Caco-2 (cell line): Measurements from ENCODE around the gene RAB30. TPM values are rescaled to one million over a fixed set of nuclear protein-coding genes. Genes with fewer than 3 reads are reported as not detected.

Experiments used
- BruUV-seq: library from RNA; stranded (reverse); fragments of 400-500 nt; replicated peaks from 2 replicates; lab custom pipeline; 2021; lab: Mats Ljungman, UMichigan
- CTCF ChIA-PET: fragments of 300-600 bp; sonication (Branson Sonifier 250); formaldehyde crosslinking; loops from one replicate; lab custom pipeline; 2022; ENCODE audit warnings: antibody characterized with exemption; lab: Charles Lee
- POLR2A ChIA-PET: fragments of 300-600 bp; sonication (Branson Sonifier 250); formaldehyde crosslinking; loops from one replicate; lab custom pipeline; 2022; ENCODE audit warnings: antibody characterized with exemption; lab: Charles Lee
- DNase-seq, 2 experiments: peaks; one replicate each; pipeline versions ENCODE4 v3.0.0 to v3.0.0-alpha.2; 2020 to 2022
- H3K27me3 ChIP-seq: replicated peaks from 2 replicates; pipeline ENCODE4 v1.6.0; 2011; ENCODE audit warnings: low read length; ENCODE audit not compliant: control insufficient read depth, insufficient read depth
- H3K36me3 ChIP-seq: 2 replicates; pipeline ENCODE4 v1.5.1; 2011; ENCODE audit warnings: low read length; ENCODE audit not compliant: control insufficient read depth, insufficient read depth
- H3K4me1 ChIP-seq: fragments of 250-450 bp; sonication (Bioruptor Pico); 2 replicates; pipeline ENCODE4 v1.5.1; 2020; ENCODE audit warnings: mild to moderate bottlenecking
- H3K4me3 ChIP-seq: 2 replicates; pipeline ENCODE4 v1.5.1; 2011; ENCODE audit warnings: low read depth, mild to moderate bottlenecking, control low read depth, low read length
- H3K9me3 ChIP-seq: fragments of 250-450 bp; sonication (Bioruptor Pico); 2 replicates; pipeline ENCODE4 v1.5.1; 2020; ENCODE audit warnings: mild to moderate bottlenecking, moderate library complexity
- H3K27ac Mint-ChIP-seq: one replicate; pipeline ENCODE4 v1.8.0; 2022; ENCODE audit warnings: mixed read lengths; ENCODE audit not compliant: unreplicated experiment
- H3K27me3 Mint-ChIP-seq: one replicate; pipeline ENCODE4 v1.8.0; 2022; ENCODE audit warnings: mixed read lengths; ENCODE audit not compliant: insufficient read depth, unreplicated experiment
- H3K36me3 Mint-ChIP-seq: one replicate; pipeline ENCODE4 v1.8.0; 2022; ENCODE audit warnings: mild to moderate bottlenecking, mixed read lengths; ENCODE audit not compliant: insufficient read depth, unreplicated experiment
- H3K4me1 Mint-ChIP-seq: one replicate; pipeline ENCODE4 v1.8.0; 2022; ENCODE audit warnings: low read depth, mixed read lengths; ENCODE audit not compliant: unreplicated experiment
- H3K4me3 Mint-ChIP-seq: one replicate; pipeline ENCODE4 v1.8.0; 2022; ENCODE audit warnings: mild to moderate bottlenecking, moderate library complexity, mixed read lengths; ENCODE audit not compliant: unreplicated experiment
- H3K9me3 Mint-ChIP-seq: one replicate; pipeline ENCODE4 v1.8.0; 2022; ENCODE audit warnings: mixed read lengths; ENCODE audit not compliant: unreplicated experiment
- intact Hi-C: fragments of 100-400 bp; cut with micrococcal nuclease; formaldehyde crosslinking; loops from one replicate; pipeline ENCODE4 v1.10.0; 2022; ENCODE audit not compliant: unreplicated experiment
- total RNA-seq: library from RNA; stranded (reverse); gene quantifications from 2 replicates; pipeline ENCODE4 v1.2.3, GENCODE V29; 2022
- TF ChIP-seq, protein P1 (sequence below), 2 experiments: fragments of 200-600 bp in 1 of 2; IDR thresholded peaks; 1 replicate in 1 of 2; 2 replicates in 1 of 2; pipeline versions ENCODE4 v1.5.1 to v1.8.0; 2011 to 2022; ENCODE audit warnings: antibody characterized with exemption in 1 of 2, control low read depth in 1 of 2, inconsistent platforms in 1 of 2, low read depth in 1 of 2, low read length in 1 of 2, mild to moderate bottlenecking in 1 of 2, moderate library complexity in 1 of 2; ENCODE audit not compliant: insufficient read depth in 1 of 2, severe bottlenecking in 1 of 2, unreplicated experiment in 1 of 2

The RAB30 gene
- total RNA-seq, 1 experiment from 2014 or later: 13.5 TPM

DNA sequence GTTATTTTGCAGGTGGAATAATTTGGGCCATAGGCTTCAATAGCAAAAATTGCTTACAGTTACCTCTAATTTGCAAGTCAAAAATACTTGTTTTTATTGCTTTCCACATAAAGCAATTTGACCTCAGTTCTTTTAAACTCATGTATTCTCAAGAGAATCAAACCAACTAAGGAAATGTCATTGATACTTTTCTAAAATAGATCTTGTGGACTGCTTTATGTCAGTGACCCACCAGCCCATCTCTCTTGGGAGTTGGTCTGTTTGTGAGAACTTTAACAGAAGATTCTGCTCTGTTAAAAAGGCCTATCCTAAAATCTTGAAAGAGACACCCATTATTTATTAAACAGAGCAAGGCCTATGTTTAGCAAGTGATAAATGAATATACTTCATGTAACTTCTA lies 94.9 kb downstream of the RAB30 start:
- TF ChIP-seq, protein P1, sequence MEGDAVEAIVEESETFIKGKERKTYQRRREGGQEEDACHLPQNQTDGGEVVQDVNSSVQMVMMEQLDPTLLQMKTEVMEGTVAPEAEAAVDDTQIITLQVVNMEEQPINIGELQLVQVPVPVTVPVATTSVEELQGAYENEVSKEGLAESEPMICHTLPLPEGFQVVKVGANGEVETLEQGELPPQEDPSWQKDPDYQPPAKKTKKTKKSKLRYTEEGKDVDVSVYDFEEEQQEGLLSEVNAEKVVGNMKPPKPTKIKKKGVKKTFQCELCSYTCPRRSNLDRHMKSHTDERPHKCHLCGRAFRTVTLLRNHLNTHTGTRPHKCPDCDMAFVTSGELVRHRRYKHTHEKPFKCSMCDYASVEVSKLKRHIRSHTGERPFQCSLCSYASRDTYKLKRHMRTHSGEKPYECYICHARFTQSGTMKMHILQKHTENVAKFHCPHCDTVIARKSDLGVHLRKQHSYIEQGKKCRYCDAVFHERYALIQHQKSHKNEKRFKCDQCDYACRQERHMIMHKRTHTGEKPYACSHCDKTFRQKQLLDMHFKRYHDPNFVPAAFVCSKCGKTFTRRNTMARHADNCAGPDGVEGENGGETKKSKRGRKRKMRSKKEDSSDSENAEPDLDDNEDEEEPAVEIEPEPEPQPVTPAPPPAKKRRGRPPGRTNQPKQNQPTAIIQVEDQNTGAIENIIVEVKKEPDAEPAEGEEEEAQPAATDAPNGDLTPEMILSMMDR (IDR thresholded peaks at IDR 0.05; ENCODE audit: insufficient read depth in 1 of 2, low read depth in 1 of 2, low read length in 1 of 2, severe bottlenecking in 1 of 2, unreplicated experiment in 1 of 2): no peak
- no peaks in the 10 kb centered on the region for H3K9me3 Mint-ChIP-seq
- ChIA-PET CTCF (no interaction called here), POLR2A (no interaction called here)
- Histone ChIP-seq H3K9me3 (no peaks in the 10 kb centered on the region), H3K4me1 (peaks cover 13% of the 10 kb centered on the region), H3K36me3 (no peaks in the 10 kb centered on the region), H3K4me3 (no peak overlapping the region), H3K27me3 (no peaks in the 10 kb centered on the region)
- DNase-seq: no peak
- no TSS peak for BruUV-seq
- peaks cover 12% of the 10 kb centered on the region for H3K4me1 Mint-ChIP-seq
- H3K27ac Mint-ChIP-seq: no peak overlapping the region
- no peaks in the 10 kb centered on the region for H3K27me3 Mint-ChIP-seq
- H3K4me3 Mint-ChIP-seq: no peak overlapping the region
- intact Hi-C loops: no loop called here
- no peaks in the 10 kb centered on the region for H3K36me3 Mint-ChIP-seq

DNA sequence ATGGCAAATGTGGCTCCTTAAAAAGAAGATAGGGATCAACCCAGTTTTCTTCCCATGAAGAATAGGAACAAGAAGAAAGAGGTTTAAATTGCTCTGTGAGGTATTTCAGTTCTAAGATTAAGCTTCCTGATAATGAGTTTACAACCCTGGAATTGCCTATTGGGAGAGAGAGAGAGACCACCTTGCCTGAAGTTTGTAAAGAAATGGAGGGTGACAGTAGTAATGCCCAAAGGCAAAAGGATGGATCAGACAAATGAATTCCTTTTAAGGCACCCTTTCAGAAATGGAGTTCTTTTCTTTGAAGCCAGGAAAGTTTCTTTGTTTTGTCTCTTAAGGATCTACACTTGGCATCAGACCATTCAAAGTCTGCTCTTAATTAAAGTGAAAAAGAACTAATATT lies 95.8 kb downstream of the RAB30 start:
- H3K4me1 Mint-ChIP-seq: peaks cover 12% of the 10 kb centered on the region
- no peaks in the 10 kb centered on the region for H3K27me3 Mint-ChIP-seq
- H3K9me3 ChIP-seq: no peaks in the 10 kb centered on the region
- no peak overlapping the region for H3K4me3 ChIP-seq
- H3K27me3 ChIP-seq: no peaks in the 10 kb centered on the region
- ChIA-PET POLR2A (no interaction called here), CTCF (interaction anchor here (1.0 kb wide), 1 partner anchor 271 kb away, joined by 4 read pairs; no protein-coding TSS in a partner anchor)
- BruUV-seq: no TSS peak
- H3K27ac Mint-ChIP-seq: no peak overlapping the region
- peaks cover 13% of the 10 kb centered on the region for H3K4me1 ChIP-seq
- H3K4me3 Mint-ChIP-seq: no peak overlapping the region
- no peaks in the 10 kb centered on the region for H3K36me3 ChIP-seq
- DNase-seq: no peak
- no peaks in the 10 kb centered on the region for H3K9me3 Mint-ChIP-seq
- intact Hi-C loops: no loop called here
- TF ChIP-seq, protein P1 (IDR thresholded peaks at IDR 0.05; ENCODE audit: insufficient read depth in 1 of 2, low read depth in 1 of 2, low read length in 1 of 2, severe bottlenecking in 1 of 2, unreplicated experiment in 1 of 2): no peak
- H3K36me3 Mint-ChIP-seq: no peaks in the 10 kb centered on the region

DNA sequence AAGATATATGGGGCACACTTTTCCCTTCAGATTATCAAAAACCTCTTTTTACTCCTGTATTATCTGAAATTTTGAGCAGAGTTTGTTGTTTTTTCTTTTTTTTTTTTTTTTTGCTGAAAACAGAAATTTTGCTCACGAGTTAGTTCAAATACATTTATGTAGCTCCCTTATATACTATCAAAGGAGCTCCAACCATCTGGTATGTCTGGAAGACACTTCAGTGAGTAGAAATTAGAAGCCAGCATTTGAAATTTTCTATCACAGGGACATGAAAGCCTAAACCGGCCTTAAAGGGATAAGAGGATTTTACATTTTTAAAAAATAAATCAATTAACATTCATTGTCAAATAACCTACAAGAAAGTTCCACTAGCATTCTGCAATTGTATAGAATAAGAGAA lies 96.8 kb downstream of the RAB30 start:
- intact Hi-C loops: no loop called here
- TF ChIP-seq, protein P1 (IDR thresholded peaks at IDR 0.05; ENCODE audit: insufficient read depth in 1 of 2, low read depth in 1 of 2, low read length in 1 of 2, severe bottlenecking in 1 of 2, unreplicated experiment in 1 of 2): no peak
- ChIA-PET CTCF (no interaction called here), POLR2A (interaction anchor here (0.7 kb wide), 1 partner anchor 18 kb away, joined by 10 read pairs; no protein-coding TSS in a partner anchor)
- BruUV-seq: no TSS peak
- Mint-ChIP-seq H3K4me3 (no peak overlapping the region), H3K4me1 (peaks cover 12% of the 10 kb centered on the region), H3K27ac (no peak overlapping the region), H3K36me3 (no peaks in the 10 kb centered on the region), H3K27me3 (no peaks in the 10 kb centered on the region), H3K9me3 (no peaks in the 10 kb centered on the region)
- Histone ChIP-seq H3K4me3 (no peak overlapping the region), H3K36me3 (no peaks in the 10 kb centered on the region), H3K4me1 (peaks cover 13% of the 10 kb centered on the region), H3K9me3 (no peaks in the 10 kb centered on the region), H3K27me3 (no peaks in the 10 kb centered on the region)
- no peak for DNase-seq
